MM.1S (cell line): ENCODE data around the gene ZNF664.

Experiments
- DNase-seq: peaks from one replicate; pipeline ENCODE4 v3.0.0-alpha.2; 2015
- H2AFZ ChIP-seq: fragments of 300-600 bp; sonication (generic); 2 replicates; pipeline ENCODE4 v1.6.0; 2016; ENCODE audit warnings: antibody characterized with exemption, low read length
- H3F3A ChIP-seq: fragments of 300-600 bp; sonication (generic); 2 replicates; pipeline ENCODE4 v1.6.1; 2016; ENCODE audit warnings: mild to moderate bottlenecking, antibody characterized with exemption, low read length, moderate library complexity, mixed read lengths; ENCODE audit not compliant: insufficient read depth
- H3K27ac ChIP-seq: fragments of 300-600 bp; sonication (generic); 2 replicates; pipeline ENCODE4 v1.5.1; 2016; ENCODE audit warnings: mild to moderate bottlenecking, low read length
- H3K27me3 ChIP-seq: fragments of 300-600 bp; sonication (generic); replicated peaks from 2 replicates; pipeline ENCODE4 v1.6.0; 2016; ENCODE audit warnings: low read length; ENCODE audit not compliant: insufficient read depth
- H3K36me3 ChIP-seq: fragments of 300-600 bp; sonication (generic); replicated peaks from 2 replicates; pipeline ENCODE4 v1.6.1; 2016; ENCODE audit warnings: mild to moderate bottlenecking, low read length, mixed read lengths; ENCODE audit not compliant: insufficient read depth
- H3K4me1 ChIP-seq: fragments of 300-600 bp; sonication (generic); 2 replicates; pipeline ENCODE4 v1.6.1; 2016; ENCODE audit warnings: low read length, mixed read lengths
- H3K4me2 ChIP-seq: fragments of 300-600 bp; sonication (generic); 2 replicates; pipeline ENCODE4 v1.6.0; 2016; ENCODE audit warnings: low read depth, low read length
- H3K4me3 ChIP-seq: fragments of 300-600 bp; sonication (generic); 2 replicates; pipeline ENCODE4 v1.5.1; 2016; ENCODE audit warnings: low read length, mixed read lengths
- H3K79me2 ChIP-seq: fragments of 300-600 bp; sonication (generic); 2 replicates; pipeline ENCODE4 v1.6.1; 2016; ENCODE audit warnings: mixed run types, low read length, mixed read lengths
- H3K9ac ChIP-seq: fragments of 300-600 bp; sonication (generic); 2 replicates; pipeline ENCODE4 v1.6.1; 2016; ENCODE audit warnings: low read length, mixed read lengths
- H3K9me2 ChIP-seq: fragments of 300-600 bp; sonication (generic); replicated peaks from 2 replicates; pipeline ENCODE4 v1.6.1; 2016; ENCODE audit warnings: mild to moderate bottlenecking, low read length, mixed read lengths; ENCODE audit not compliant: insufficient read depth
- H3K9me3 ChIP-seq: fragments of 300-600 bp; sonication (generic); replicated peaks from 2 replicates; pipeline ENCODE4 v1.6.1; 2016; ENCODE audit warnings: mild to moderate bottlenecking, low read length, mixed read lengths; ENCODE audit not compliant: insufficient read depth
- H4K20me1 ChIP-seq: fragments of 300-600 bp; sonication (generic); 2 replicates; pipeline ENCODE4 v1.6.1; 2016; ENCODE audit warnings: mild to moderate bottlenecking, low read length, moderate library complexity, mixed read lengths; ENCODE audit not compliant: insufficient read depth
- EZH2 ChIP-seq: fragments of 300-600 bp; sonication (generic); optimal IDR thresholded peaks from 2 replicates; pipeline ENCODE3; 2017; ENCODE audit warnings: low read depth, mild to moderate bottlenecking, antibody characterized with exemption, low read length, mixed read lengths
- EZH2phosphoT487 ChIP-seq: fragments of 300-600 bp; sonication (generic); IDR thresholded peaks from 2 replicates; pipeline ENCODE4 v1.6.1; 2018; ENCODE audit warnings: antibody characterized with exemption, low read length
- TF ChIP-seq, protein P1 (sequence below): fragments of 300-600 bp; sonication (generic); IDR thresholded peaks from 2 replicates; pipeline ENCODE4 v1.5.1; 2016; ENCODE audit warnings: antibody characterized with exemption, low read length, mixed read lengths

ZNF664 gene

DNA sequence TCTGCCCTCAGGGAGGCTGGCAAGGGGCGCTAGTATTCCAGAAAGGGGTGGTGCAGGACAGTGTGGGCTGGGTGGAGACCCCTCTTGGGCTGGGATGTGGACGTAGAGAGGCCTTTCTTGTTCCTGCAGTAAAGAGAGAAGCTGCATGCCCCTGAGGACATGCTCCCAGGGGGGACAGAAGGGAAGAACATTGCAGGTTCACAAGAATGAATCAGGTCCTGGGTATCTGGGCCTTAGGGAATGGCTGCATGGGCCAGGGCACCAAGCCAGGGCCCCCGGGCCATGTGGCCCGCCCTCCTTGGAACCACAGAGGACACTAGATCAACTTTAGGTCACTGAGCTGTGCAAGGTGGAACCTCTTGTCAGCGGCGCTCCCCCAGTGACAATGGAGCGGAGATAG is 51.8 kb downstream of the ZNF664 start:
- Histone ChIP-seq H3K9me3 (no peaks in the 10 kb centered on the region), H3F3A (0 out of 2 replicates have a peak, but pooled peaks cover 7% of the 10 kb centered on the region), H3K36me3 (no peaks in the 10 kb centered on the region), H3K79me2 (no peaks in the 10 kb centered on the region), H3K4me3 (no peak overlapping the region), H3K27ac (no peak overlapping the region), H2AFZ (no peak overlapping the region), H3K9me2 (no peaks in the 10 kb centered on the region), H3K27me3 (no peaks in the 10 kb centered on the region), H3K9ac (no peak overlapping the region), H3K4me2 (no peak overlapping the region), H4K20me1 (no peaks in the 10 kb centered on the region), H3K4me1 (peaks cover 22% of the 10 kb centered on the region)
- no peak for TF ChIP-seq EZH2
- TF ChIP-seq, protein P1, sequence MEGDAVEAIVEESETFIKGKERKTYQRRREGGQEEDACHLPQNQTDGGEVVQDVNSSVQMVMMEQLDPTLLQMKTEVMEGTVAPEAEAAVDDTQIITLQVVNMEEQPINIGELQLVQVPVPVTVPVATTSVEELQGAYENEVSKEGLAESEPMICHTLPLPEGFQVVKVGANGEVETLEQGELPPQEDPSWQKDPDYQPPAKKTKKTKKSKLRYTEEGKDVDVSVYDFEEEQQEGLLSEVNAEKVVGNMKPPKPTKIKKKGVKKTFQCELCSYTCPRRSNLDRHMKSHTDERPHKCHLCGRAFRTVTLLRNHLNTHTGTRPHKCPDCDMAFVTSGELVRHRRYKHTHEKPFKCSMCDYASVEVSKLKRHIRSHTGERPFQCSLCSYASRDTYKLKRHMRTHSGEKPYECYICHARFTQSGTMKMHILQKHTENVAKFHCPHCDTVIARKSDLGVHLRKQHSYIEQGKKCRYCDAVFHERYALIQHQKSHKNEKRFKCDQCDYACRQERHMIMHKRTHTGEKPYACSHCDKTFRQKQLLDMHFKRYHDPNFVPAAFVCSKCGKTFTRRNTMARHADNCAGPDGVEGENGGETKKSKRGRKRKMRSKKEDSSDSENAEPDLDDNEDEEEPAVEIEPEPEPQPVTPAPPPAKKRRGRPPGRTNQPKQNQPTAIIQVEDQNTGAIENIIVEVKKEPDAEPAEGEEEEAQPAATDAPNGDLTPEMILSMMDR: no peak
- no peak for TF ChIP-seq EZH2phosphoT487
- no peak for DNase-seq

DNA sequence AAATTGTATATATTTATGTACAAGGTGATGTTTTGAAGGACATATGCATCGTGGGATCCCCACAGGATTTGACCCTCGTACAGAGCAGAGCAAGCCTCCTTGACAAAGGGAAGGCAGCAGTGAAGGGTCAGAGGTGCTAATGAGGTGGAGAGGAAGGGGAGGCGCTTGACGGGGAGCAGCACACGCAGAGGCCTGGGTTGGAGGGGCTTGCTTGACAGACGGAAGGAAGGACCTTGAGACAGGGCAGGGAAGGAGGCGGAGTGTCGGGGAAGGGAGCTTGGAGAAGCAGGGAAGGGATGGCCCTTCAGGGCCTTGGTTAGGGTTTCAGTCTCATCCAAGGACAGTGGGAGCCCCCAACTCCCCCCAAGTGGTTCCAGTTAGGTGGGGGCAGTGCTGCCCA is 52.6 kb downstream of the ZNF664 start:
- Histone ChIP-seq H3K79me2 (no peaks in the 10 kb centered on the region), H3K9me2 (no peaks in the 10 kb centered on the region), H3K4me1 (peaks cover 22% of the 10 kb centered on the region), H4K20me1 (no peaks in the 10 kb centered on the region), H3K4me3 (no peak overlapping the region), H3F3A (0 out of 2 replicates have a peak, but pooled peaks cover 7% of the 10 kb centered on the region), H3K9ac (no peak overlapping the region), H3K27me3 (no peaks in the 10 kb centered on the region), H2AFZ (no peak overlapping the region), H3K27ac (no peak overlapping the region), H3K9me3 (no peaks in the 10 kb centered on the region), H3K36me3 (no peaks in the 10 kb centered on the region), H3K4me2 (no peak overlapping the region)
- TF ChIP-seq EZH2: no peak
- TF ChIP-seq EZH2phosphoT487: no peak
- TF ChIP-seq, protein P1: no peak
- DNase-seq: no peak

DNA sequence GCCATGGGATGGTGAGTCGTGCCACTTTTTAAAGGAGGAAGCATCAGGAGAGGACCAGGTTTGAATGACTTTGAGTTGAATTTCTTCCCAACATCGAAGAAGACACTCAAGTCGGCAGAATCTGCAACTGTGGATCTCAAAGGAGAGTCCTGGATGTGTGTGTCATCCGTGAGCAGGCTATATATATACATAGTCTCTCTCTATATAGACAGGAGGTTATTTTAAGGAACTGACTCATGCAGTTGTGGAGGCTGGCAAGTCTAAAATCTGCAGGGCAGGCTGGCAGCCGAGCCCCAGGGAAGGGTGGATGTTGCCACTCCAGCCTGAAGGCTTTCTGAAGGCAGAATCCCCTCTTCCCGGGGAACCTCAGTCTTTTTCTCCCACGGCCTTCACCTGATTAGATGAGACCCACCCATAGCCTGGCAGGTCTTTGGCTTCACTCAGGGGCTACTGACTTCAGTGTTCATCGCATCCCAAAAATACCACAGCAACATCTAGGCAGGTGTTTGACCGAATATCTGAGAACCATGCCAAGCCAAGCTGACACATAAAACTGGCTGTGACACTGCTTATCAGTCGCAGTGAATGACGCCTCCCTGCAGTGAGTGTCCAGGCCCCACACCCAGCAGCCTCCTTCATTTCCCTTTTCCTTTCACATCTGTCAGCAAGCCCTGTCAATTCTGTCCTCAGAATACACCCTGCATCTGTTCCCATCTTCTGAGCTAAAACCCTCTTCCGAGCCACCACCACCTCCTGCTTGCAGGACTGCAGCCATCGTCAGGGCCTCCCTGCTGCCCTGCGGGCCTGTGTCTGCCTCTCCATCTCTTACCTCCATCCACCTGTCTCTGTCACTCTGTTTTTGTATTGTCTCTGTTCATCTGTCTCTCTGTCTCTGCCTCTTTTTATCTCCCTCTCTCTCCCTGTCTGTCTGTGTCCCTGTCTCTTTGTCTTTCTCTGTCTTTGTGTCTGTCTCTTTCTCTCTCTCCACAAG is 54.0 kb downstream of the ZNF664 start:
- peak overlapping the region; percentile 13; the same call in 1 of the 2 replicates for H3K9ac ChIP-seq
- H3K27ac ChIP-seq: peak overlapping the region; percentile 68; the same call in 1 of the 2 replicates
- peak overlapping the region; percentile 52 for H3K4me2 ChIP-seq

More for the DNA sequence above, 54.0 kb downstream of the ZNF664 start:
- H3K4me1 ChIP-seq: peaks cover 22% of the 10 kb centered on the region
- H2AFZ ChIP-seq: peak overlapping the region; percentile 31; the same call in 1 of the 2 replicates
- H3K36me3 ChIP-seq: no peaks in the 10 kb centered on the region
- H3K4me3 ChIP-seq: no peak overlapping the region
- DNase-seq: peak; percentile 52
- TF ChIP-seq EZH2phosphoT487 (no peak), EZH2 (no peak)
- TF ChIP-seq, protein P1: no peak
- H3K27me3 ChIP-seq: no peaks in the 10 kb centered on the region
- no peaks in the 10 kb centered on the region for H4K20me1 ChIP-seq
- H3K79me2 ChIP-seq: no peaks in the 10 kb centered on the region
- no peaks in the 10 kb centered on the region for H3K9me2 ChIP-seq
- H3K9me3 ChIP-seq: no peaks in the 10 kb centered on the region
- 0 out of 2 replicates have a peak, but pooled peaks cover 7% of the 10 kb centered on the region for H3F3A ChIP-seq
